Fibroblast of skin of back (primary cell): Measurements from ENCODE around the gene GINS1.

ENCODE experiments used
- DNase-seq: peaks from one replicate; pipeline ENCODE4 v3.0.0-alpha.2; 2013

Gene GINS1

DNA sequence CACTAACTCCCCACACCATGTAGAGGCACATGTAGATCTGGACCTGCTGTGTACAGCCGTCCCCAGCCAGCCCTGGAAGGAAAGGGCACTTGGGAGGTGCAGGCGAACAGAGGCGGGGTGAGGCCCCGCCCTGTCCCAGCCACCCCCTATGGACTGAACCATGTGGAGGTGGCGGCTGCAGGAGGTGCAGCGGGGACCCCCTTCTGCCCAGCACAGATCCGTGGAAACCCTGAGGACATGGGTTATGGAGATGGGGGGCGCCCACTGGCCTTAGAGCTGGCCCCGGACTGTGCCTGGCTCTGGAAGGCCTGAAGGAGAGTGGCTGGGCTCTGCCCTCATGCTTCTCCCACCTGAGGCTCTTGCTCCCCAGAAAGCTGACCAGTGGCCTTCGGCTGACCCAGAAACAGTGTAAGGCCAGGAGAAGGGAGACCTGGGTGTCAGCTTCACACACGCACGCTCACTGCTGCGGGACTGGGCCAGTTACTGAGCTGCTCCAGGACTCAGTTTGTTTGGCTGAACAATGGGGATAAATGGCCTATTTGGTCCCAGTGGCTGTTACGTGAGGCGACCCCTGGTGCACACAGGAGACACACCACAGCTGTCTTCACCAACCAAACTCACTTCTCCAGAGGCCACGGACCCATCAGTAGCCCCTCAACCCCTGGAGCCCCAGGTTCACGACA is 87.2 kb downstream of the GINS1 start:
- no peak for DNase-seq

DNA sequence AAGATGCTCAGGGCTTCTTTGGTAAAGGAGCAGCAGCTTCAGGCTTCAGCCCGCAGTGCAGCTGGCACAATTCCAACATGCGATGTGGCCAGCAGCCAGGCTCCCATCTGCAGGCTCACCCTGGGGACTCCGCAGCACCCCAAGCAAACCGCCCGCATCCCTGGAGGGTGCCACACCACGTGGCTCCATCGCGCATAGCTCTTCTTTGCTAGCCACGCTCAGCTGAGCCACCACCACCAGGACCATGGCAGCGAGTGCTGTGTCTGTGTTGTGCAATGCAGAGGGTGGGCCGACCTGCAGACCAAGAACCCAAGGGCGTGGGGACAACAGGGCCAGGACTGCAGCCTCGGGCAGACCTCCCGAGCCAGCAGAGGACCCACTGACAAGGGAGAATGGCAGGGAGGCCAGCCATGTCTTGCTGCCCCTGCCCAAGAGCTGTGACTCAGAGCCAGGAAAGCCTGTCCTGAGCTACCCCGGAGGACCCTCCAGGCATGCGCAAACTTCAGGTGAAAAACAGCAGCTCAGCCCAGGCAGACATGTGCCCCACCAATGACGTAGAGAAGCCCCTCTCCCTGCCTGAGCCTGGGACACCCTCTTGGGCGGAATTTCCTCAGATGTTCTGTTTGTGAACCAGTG is 87.8 kb downstream of the GINS1 start:
- DNase-seq, result no peak

DNA sequence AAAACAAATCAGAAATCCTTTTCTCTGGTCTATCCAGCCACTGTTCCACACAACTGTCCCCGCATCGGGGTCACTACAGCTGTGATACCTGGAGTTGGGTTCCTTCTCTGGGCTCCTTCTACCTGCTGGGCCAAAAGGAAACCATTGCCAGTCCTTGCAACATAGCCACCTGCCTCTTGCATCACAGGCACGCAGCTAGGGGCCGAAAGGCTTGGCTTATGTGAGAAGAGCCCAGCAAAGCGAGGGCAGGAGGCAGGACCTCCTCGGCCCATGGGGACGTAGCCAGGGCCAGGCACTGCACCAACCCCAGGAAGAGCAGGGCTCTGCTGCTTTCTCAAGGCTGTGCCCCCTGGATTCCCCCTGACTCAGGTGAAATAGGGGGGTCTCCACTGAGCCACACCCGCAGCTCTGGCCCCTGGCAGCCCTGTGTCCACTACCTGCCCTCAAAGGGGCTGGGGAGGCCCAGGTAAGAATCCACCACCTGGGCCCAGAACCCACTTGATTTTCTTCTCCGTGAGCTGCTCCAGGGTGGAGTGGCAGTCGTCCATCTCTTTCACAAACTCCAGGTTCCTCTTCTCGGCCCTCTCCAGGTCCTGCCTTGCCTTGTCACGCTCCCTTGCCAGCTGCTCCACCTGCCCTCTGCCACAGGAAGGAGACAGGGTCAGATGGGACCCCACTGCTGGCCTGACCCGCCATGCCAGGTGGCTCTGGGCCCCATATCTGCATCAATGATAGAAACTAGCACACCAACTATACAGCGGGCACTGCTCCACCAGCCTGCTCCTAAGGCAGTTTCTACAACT is 88.9 kb downstream of the GINS1 start:
- DNase-seq, result no peak

DNA sequence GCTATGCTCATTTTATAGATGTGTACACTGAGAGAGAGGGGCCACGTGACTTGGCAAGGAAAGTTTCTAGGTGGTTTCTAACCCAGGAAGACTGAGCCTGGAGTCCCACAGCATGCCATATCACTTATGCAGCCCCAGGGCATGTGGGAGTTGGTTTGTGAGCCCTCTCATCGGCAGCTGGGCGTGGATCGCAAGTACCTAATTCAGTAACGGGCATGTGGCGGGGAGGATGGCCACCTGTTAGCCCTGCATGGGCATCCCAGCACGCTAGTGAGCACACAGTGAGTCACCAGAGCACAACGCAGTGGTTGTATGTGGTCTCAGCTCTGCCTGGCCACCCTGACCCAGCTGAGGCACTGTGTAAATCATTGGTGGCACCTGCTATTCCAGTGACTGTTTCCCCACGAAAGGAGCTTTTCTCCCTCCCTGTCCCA is 89.5 kb downstream of the GINS1 start:
- DNase-seq, result no peak

DNA sequence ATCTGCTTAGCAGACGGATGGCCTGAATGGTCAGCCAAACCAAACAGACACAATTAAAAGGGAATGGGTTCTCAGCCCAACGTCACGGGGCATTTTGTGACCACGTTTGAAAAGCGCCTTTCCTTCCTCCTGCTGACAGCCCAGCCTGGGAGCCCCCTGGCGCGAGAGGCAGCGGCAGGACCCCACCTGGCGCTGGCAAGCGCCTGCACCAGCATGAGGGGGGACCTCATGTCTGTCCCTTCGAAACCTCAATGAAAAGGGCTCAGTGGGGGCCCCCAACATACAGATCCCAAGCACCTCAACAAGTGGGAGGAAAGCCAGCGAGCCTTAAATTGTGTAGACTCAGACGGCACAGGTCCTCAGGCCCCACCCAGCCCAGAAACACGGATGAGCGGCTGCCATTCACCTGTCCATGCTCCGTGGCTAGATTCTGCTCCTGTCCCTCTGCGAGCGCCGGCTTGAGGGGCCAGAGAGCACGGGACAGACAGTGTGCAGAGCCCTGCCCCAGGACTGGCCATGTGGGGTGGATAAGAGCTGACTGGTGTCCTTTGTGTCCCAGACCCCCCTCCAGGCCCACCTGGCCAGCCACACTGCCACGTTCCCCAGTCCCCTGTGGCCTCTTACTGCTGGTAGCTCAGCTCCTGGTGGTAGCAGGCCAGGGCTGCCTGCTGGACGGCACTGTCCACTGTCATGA is 90.3 kb downstream of the GINS1 start:
- DNase-seq, result no peak
